HTERT RPE-1 (cell line): ENCODE measurements around the gene CCPG1.
"Not testable (repeated sequence)": the region's sequence is repeated elsewhere in the genome, so short reads cannot be mapped to it uniquely, and the experiment has no call there.

Experiments
- in situ Hi-C: fragments of 300-500 bp; cut with MboI; formaldehyde crosslinking; loops from 4 replicates; pipeline ENCODE4 v1.14.3; 2020; ENCODE audit warnings: low sequenced_read_pairs

Gene CCPG1

DNA sequence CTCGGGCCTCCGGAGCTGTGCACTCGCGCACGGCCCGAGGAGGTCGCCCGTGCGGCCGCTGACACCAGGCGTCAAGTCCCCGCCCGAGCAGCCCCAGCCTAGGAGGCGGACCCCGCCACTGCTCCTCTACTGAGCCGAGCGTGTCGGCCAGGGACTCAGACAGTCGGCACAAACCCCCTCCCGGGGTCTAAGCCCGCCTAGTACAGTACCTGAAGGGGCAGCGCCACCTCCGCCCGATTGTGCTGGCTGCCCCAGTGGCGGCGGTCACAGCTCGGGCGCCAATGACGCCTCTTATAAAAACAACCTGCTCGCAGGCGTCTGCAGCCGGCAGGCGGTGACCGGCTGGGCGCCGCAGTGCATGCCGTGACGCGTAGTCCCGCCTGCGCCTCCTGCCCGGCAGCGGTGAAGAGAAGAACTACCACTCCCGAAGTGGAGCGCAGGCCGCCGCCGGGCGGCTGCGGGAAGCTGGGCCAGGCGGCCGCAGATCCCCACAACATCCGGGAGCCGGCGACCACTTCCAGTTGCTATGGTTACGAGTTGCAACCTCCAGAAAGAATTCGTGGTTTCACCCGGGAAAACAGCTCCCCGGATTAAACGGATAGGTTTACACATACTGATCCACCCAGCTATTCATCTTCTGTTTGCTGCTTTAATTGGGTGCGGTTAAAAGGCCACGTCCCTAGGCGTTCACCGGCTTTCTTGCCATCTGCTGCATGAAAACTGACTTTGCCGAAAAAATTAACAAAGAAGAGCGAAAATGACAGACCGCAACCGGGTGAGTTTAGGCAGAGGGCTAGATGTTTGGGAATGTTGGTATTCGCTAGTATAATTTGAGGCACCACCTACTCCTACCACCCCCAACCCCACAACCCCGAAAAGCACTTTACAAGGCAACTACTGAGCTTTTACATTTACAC lies at the start of gene CCPG1, which contains the start of gene PIERCE2:
Gene CCPG1, minus strand, starts transcription at position 348 of the 917 bp plus-strand sequence. CDS start 18,935 bp downstream, outside the sequence.
Gene PIERCE2, plus strand, starts transcription at position 484 of the 917 bp plus-strand sequence. Its CDS starts 274 bp downstream, at position 758.
- in situ Hi-C loops, result no loop called here

GRCh38 chr15:55457401-55458022 lies 49.4 kb upstream of the CCPG1 start:
- in situ Hi-C loops, result no loop called here

DNA sequence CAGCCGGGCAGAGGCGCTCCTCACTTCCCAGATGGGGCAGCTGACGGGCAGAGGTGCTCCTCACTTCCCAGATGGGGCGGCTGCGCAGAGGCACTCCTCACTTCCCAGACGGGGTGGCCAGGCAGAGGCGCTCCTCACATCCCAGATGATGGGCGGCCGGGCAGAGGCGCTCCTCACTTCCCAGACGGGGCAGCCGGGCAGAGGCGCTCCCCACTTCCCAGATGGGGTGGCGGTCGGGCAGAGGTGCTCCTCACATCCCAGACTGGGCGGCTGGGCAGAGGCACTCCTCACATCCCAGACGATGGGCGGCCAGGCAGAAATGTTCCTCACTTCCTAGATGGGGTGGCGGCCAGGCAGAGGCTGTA lies 38.9 kb upstream of the CCPG1 start:
- in situ Hi-C loops, result not testable (repeated sequence)

DNA sequence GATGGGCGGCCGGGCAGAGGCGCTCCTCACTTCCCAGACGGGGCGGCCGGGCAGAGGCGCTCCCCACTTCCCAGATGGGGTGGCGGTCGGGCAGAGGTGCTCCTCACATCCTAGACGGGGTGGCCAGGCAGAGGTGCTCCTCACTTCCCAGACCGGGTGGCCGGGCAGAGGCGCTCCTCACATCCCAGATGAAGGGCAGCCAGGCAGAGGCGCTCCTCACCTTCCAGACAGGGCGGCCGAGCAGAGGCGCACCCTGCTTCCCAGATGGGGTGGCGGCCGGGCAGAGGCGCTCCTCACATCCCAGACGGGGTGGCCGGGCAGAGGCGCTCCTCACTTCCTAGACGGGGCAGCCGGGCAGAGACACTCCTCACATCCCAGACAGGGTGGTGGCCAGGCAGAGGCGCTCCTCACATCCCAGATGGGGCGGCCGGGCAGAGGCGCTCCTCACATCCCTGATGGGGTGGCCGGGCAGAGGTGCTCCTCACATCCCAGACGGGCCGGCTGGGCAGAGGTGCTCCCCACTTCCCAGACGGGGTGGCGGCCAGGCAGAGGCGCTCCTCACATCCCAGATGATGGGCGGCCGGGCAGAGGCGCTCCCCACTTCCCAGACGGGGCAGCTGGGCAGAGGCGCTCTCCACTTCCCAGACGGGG lies 38.3 kb upstream of the CCPG1 start:
- in situ Hi-C loops, result not testable (repeated sequence)

DNA sequence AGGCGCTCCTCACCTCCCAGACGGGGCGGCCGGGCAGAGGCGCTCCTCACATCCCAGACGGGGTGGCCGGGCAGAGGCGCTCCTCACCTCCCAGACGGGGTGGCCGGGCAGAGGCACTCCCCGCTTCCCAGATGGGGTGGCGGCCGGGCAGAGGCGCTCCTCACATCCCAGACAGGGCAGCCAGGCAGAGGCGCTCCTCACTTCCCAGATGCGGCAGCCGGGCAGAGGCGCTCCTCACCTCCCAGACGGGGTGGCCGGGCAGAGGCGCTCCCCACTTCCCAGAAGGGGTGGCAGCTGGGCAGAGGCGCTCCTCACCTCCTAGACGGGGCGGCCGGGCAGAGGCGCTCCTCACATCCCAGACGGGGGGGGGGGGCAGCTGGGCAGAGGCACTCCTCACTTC lies 37.8 kb upstream of the CCPG1 start:
- in situ Hi-C loops, result not testable (repeated sequence)

DNA sequence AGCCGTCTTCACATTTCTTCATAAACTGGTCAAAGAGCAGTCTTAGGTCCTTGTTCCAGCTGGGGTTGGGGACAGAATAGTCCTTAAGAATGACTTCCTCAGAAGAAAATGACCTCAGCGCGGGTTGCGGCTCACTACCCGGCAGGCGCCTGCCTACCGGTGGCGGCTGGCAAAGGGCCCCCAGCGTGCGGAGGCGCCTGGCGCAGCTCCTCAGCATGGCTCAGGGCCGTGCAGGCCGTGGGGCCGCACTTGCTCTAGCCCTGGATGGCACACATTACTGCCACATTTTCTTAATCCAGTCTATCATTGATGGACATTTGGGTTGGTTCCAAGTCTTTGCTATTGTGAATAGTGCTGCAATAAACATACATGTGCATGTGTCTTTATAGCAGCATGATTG lies 35.0 kb upstream of the CCPG1 start:
- in situ Hi-C loops, result not testable (repeated sequence)

DNA sequence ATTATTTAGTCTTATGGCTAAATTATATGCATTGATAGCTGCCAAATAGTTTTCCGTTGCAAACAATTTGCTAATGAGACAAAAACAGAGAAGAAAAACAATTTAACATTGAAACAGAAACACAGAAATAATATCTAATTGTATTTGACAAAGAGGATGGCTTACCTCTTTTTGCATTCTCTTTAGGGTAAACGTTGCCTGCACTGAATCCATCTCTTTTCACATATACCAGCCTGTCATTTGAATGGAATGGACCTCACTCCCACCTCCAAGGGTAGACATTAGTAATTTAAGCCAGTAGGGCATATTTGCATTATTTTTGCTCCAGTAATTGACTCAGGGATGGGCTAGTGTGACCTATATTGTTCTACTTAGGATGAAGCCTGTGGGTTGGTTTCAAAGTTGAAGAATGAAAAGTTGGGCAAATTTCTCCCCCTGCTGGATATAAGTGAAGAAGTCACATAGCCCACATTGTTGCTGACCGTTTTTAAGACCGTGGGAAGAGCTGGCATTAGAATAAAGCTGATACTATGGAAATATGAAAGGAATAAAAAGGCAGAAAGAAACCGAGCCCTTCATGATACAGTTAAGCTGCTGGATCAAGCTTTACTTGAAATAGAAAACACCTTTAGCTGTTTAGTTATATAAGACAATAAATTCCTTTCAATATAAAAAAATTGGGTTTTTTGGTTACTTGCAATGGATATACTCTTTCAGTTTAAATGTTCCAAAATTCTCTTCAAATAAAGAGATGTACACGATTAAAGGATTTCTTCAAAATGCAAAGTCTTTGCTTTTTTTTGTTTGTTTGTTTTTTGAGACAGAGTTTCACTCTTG lies 27.0 kb upstream of the CCPG1 start:
- in situ Hi-C loops, result no loop called here

DNA sequence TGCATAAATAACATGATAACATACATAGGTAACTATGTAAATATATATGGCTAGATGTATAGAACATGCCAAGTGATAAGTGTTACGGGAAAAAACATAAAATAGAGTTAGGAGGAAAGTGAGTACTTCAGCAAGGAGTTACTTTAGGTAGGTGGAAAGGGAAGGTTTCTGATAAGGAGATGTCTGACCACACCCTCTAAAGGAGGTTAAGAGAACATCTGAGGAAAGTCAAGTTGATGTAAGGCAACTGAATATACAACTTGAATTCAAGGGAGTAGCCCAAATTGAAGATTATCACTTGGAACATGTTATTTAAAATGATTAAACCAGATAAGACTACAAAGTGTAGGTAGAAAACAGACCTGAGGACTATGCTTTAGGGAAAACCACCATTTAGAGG lies 13.9 kb upstream of the CCPG1 start:
- in situ Hi-C loops, result no loop called here

DNA sequence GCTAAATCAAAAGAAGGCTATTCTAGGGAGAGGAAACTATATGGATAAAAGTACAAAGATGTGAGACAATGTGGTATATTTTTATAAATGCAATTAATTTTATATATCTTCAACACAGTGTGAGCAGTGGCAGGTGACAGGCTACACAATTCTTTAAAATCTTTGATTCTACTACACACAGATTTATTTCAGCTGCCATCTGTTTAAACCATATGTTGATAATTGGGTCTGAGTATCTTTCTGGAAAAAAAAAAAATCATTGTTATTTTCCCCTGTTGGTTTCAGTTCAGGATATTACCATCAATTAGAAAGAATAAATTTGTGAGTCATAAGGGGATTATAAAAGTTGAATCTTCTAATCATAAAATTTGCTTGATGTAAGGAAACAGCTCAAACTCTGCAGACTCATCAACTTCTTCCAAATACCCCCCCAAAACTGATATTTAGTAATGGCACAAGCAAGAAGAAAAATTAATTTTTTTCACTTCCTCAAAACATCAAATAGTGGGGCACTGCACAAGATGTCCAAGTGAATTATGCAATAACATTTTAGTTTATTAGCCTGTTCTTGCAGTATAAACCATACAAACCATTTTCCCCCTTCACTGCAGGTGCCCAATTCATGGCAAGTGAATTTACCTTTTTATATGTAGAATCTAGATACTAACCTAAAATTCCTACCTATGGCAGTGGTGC lies 12.2 kb upstream of the CCPG1 start:
- in situ Hi-C loops, result no loop called here

GRCh38 chr15:55417678-55418077 lies 9.5 kb upstream of the CCPG1 start:
- in situ Hi-C loops, result not testable (repeated sequence)

DNA sequence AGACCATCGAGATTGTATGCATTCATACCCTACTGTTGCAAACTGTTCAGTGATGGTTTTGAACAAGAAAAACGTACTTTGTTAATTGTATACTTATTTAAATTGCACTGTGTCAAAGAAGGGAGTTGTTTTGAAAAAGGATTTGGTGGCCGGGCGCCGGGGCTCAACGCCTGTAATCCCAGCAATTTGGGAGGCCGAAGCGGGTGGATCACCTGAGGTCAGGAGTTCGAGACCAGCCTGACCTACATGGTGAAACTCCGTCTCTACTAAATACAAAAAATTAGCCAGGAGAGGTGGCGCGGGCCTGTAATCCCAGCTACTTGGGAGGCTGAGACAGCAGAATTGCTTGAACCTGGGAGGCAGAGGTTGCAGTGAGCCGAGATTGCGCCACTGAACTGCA lies 817 bp upstream of the CCPG1 start:
- in situ Hi-C loops, result not testable (repeated sequence)

GRCh38 chr15:55407498-55408011 lies 604 bp downstream of the CCPG1 start:
- in situ Hi-C loops, result no loop called here

- in situ Hi-C loops, result no loop called here
These were observed 4.6 kb downstream of the CCPG1 start for GRCh38 chr15:55403531-55403930.

DNA sequence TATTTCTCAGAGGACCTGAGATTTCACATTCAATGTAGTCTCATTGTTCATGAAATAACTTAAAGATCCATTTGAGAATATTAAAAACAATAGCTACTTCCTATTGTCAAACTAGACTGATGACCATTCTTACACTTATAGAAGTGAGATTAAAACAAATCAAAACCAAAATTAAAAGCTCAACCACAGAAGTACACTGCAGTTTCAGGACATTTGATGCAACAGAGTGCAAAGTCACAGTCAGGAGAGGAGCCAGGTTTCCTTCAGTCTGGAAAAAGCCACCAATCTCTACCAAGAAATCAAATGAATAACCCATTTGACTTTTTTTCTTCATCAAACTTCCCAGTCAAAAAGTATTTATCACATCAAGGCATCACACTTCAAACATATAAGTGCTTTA lies 5.5 kb downstream of the CCPG1 start:
- in situ Hi-C loops, result no loop called here

- in situ Hi-C loops, result no loop called here
These were observed 6.3 kb downstream of the CCPG1 start for GRCh38 chr15:55401786-55402246.

DNA sequence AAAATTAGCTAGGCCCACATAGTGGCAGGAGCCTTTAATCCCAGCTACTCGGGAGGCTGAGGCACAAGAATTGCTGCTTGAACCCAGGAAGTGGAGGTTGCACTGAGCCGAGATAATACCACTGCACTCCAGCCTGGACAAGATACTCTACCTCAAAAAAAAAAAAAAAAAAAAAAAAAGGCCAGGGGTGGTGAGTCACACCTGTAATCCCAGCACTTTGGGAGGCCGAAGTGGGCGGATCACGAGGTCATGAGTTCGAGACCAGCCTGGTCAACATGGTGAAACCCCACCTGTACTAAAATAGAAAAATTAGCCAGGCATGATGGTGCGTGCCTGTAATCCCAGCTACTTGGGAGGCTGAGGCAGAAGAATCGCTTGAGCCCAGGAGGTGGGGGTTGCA lies 8.1 kb downstream of the CCPG1 start:
- in situ Hi-C loops, result not testable (repeated sequence)

DNA sequence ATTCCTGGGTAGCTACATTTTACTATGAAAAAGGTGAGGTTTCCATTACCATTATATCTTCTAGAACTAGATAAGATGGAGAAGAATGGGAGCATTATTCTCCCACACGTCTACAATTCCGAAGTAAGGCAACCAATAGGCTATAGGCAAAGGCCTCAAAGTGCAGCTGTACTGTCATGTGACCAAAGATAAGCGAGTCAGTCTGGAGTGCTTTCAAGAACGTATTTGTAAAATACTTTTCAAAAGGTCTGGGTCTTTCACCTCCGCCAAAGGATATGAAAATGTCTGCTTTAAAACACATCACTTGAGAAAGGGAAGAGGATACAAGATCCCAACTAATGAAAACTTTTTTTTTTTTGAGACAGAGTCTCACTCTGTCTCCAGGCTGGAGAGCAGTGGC lies 9.9 kb downstream of the CCPG1 start:
- in situ Hi-C loops, result no loop called here

- in situ Hi-C loops, result no loop called here
These were observed 13.5 kb downstream of the CCPG1 start for GRCh38 chr15:55394694-55395093.

DNA sequence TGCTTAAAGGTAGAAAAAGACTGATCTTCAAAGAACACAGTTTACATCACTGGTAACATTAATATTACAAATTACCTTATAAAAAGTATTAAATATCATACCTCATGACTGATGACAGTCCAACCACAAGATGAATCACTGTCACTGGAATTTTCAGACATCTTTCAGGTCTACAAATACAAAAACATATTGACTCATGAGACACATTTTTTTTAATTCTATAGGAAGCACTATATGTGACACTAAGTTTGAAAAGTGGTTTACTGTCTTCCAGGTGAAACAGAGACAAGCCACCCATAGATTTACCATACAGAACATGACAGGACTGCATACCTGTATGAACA lies 18.9 kb downstream of the CCPG1 start:
- in situ Hi-C loops, result no loop called here

DNA sequence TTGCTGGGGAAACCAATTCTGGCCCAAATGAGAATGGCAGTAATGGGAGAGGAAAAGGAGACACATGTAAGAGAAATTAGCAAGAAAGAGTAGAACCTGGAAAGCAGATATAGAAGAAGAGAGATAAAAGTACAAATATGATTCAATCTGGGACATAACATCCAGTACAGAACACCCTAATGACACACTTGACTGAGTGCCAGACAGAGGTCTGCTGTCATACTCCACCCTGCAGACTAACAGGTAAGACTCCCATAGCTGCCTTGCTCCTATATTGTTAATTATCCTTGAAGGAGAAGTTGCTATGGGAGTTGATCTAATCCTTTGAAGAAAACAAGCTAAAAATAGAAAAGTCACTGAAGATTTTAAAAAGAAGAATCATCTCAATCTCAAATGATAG lies 21.1 kb downstream of the CCPG1 start:
- in situ Hi-C loops, result no loop called here
